MG63 (cell line): ENCODE data around the gene PTPN3. TPM values are rescaled to one million over a fixed set of nuclear protein-coding genes. Genes with fewer than 3 reads are reported as not detected.
A peak's percentile ranks its signal among the peaks of the same experiment; 100 is the strongest.

Experiments
- DNase-seq: peaks from one replicate; pipeline ENCODE4 v3.0.0-alpha.2; 2020
- H3K27me3 ChIP-seq: fragments of 250-450 bp; sonication (Bioruptor Pico); 2 replicates; pipeline ENCODE4 v1.5.1; 2020; ENCODE audit warnings: mild to moderate bottlenecking, moderate library complexity
- H3K36me3 ChIP-seq: fragments of 250-450 bp; sonication (Bioruptor Pico); 2 replicates; pipeline ENCODE4 v1.5.1; 2020; ENCODE audit warnings: mild to moderate bottlenecking, moderate library complexity
- H3K4me3 ChIP-seq: fragments of 250-450 bp; sonication (Bioruptor Pico); 2 replicates; pipeline ENCODE4 v1.5.1; 2020; ENCODE audit warnings: mild to moderate bottlenecking, moderate library complexity
- H3K9me3 ChIP-seq: fragments of 250-450 bp; sonication (Bioruptor Pico); 2 replicates; pipeline ENCODE4 v1.5.1; 2020; ENCODE audit warnings: mild to moderate bottlenecking, moderate library complexity
- total RNA-seq: library from RNA; depleted of rRNA; stranded (reverse); fragments of >200 nt; shearing (Covaris generic); gene quantifications from 2 replicates; pipeline ENCODE4 v1.2.3, GENCODE V29; 2014; ENCODE audit warnings: low replicate concordance

The PTPN3 gene
- total RNA-seq, 1 experiment from 2014 or later = 1.7 TPM

DNA sequence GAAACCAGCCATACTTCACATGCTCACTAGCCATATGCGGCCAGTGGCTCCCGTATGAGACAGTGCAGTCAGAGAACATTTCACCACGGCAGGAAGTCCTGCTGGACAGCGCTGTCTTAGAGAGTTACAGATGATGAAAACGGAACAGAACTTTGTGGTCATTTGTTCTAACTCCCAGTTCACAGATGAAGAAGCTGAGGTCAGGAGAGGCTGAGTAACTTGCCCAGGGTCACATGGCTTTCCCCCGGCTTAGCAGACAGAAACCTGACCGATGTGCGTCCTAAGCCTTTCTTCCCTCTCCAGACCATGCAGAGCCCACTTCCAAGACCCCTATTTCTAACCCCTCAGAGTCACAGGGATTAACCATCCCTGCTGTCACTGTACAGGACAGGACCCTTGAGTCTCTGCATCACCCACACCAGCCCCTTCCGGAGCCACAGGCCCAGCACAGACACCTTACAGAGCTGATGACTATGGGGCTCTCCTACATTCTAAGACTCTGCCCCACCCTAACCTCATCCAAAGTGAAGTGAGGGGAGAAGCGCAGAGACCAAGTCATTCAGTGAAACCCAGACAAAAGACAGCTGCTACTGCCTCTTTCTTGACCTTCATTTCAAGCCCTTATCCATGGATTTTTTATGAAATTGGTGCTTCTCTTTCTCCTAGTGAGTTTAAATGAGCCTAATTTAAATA, 86.9 kb downstream of the PTPN3 start:
- no peaks in the 10 kb centered on the region for H3K27me3 ChIP-seq
- DNase-seq = no peak
- H3K36me3 ChIP-seq = peaks cover 5% of the 10 kb centered on the region; the same call in 1 of the 2 replicates
- no peaks in the 10 kb centered on the region for H3K9me3 ChIP-seq
- H3K4me3 ChIP-seq = no peak overlapping the region

GRCh38 chr9:109409773-109410397, 88.2 kb downstream of the PTPN3 start:
- H3K36me3 ChIP-seq = peaks cover 5% of the 10 kb centered on the region; the same call in 1 of the 2 replicates
- no peaks in the 10 kb centered on the region for H3K9me3 ChIP-seq
- no peaks in the 10 kb centered on the region for H3K27me3 ChIP-seq
- no peak for DNase-seq
- no peak overlapping the region for H3K4me3 ChIP-seq

- DNase-seq = no peak
- Histone ChIP-seq H3K36me3 (peaks cover 5% of the 10 kb centered on the region; the same call in 1 of the 2 replicates), H3K27me3 (no peaks in the 10 kb centered on the region), H3K9me3 (no peaks in the 10 kb centered on the region), H3K4me3 (no peak overlapping the region)
Observed at GRCh38 chr9:109408759-109409462, 89.2 kb downstream of the PTPN3 start.

GRCh38 chr9:109403766-109404320, 94.3 kb downstream of the PTPN3 start:
- no peak for DNase-seq

GRCh38 chr9:109403116-109403515, 95.0 kb downstream of the PTPN3 start:
- Histone ChIP-seq H3K27me3 (no peaks in the 10 kb centered on the region), H3K4me3 (no peak overlapping the region), H3K9me3 (no peaks in the 10 kb centered on the region), H3K36me3 (peaks cover 2% of the 10 kb centered on the region)
- no peak for DNase-seq

More at GRCh38 chr9:109403766-109404320, 94.3 kb downstream of the PTPN3 start:
- Histone ChIP-seq H3K27me3 (no peaks in the 10 kb centered on the region), H3K9me3 (no peaks in the 10 kb centered on the region), H3K36me3 (peaks cover 2% of the 10 kb centered on the region; the same call in 1 of the 2 replicates), H3K4me3 (no peak overlapping the region)

DNA sequence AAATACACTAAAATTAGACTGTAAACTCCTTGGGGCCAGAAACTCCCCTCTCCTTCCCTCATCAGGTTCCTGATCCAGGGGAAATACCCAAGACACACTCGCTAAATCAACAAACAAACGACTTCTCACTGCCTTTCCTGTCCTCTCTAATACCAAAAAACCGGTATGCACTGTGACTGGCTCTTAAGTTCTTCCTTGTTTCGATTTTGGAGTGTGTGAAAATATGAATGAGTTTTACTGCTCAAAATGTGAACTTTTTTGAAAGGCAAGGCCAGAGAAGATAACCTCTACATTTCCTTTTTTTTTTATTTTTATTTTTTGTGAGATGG, 96.2 kb downstream of the PTPN3 start:
- DNase-seq = no peak
- no peaks in the 10 kb centered on the region for H3K27me3 ChIP-seq
- H3K9me3 ChIP-seq = no peaks in the 10 kb centered on the region
- peaks cover 2% of the 10 kb centered on the region for H3K36me3 ChIP-seq
- H3K4me3 ChIP-seq = no peak overlapping the region

DNA sequence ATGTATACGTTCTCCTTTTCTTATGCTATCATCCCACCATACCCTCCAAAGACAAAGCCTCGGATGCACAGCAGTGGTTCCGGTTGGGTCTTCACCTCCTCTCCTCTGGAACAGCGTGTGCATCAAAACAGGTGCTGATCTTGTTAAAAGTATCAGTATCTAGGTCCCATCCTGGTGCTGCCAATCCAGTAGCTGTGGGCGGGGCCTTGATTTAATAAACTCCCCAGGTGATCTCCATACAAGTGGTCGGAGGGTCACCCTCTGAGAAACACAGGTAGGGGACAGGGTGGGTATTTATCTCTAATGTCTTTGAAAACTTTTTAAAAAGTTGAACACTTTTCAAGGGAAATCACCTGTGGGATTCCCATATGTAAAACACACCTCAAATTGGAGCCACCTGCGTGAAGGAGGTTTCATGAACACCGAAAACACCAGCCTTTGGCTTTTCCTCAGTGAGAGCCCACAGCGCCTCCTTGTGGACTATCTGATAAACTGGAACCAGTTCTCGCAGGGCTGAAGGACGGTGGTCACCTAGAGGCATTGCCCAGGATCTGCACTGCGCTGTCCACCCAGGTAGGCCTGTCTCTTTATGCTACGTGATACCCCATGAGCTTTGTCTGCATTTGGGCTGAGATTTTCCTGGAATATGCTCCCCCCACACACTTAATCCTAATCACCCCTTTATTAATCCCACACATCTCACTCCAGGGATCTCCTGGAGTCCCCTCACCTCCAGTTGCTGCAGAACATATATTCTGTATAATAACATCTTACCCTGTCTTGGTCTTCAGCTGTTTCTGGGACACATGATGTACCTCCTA, 96.7 kb downstream of the PTPN3 start:
- H3K27me3 ChIP-seq = no peaks in the 10 kb centered on the region
- no peaks in the 10 kb centered on the region for H3K9me3 ChIP-seq
- DNase-seq = peak; percentile 21
- H3K4me3 ChIP-seq = no peak overlapping the region
- H3K36me3 ChIP-seq = no peaks in the 10 kb centered on the region; the same call in none of the 2 replicates

DNA sequence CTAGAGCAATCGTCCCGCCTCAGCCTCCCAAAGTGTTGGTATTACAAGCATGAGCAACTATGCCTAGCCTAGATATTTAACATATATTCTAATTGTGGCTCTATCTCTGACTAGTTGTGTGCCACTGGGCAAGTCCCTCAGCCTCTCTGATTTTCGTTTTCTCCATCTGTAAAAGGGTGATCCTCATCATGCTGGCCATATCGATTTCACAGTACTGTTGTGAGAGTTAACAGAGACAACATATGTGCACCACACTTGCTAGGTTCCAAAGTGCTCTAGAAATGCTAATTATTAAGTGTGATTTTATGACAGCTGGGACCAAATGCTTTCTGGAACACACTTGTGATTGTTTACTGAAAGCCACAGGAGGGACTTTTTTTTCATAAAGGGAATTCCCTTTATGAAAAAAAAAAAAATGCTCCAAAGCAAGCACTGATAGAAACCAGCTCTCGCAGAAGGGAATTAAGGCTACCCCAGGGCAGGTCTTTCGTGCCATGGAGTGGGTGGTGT, 98.8 kb downstream of the PTPN3 start:
- H3K4me3 ChIP-seq = no peak overlapping the region

DNA sequence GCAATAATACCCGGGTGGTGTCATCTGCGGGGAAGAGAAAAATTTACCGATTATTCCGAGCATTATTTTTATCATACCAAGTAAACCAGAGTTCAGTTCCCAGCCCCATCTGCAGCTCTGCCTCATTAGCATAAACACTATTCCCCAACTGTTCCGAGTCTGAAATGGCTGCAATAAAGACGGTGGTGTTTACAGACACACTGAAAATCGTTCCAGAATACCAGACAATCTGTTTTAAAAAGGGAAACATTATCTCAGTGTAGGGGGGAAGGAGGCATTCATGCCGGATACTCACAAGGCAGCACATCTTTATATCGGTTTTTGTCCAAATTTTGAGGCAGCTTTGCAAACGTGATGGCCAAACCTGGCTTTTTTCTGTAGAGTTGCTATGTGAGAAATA, 106.9 kb downstream of the PTPN3 start:
- no peak for DNase-seq
- Histone ChIP-seq H3K4me3 (no peak overlapping the region), H3K36me3 (peaks cover 3% of the 10 kb centered on the region), H3K27me3 (no peaks in the 10 kb centered on the region), H3K9me3 (no peaks in the 10 kb centered on the region)

More for the DNA sequence above, 98.8 kb downstream of the PTPN3 start:
- Histone ChIP-seq H3K36me3 (no peaks in the 10 kb centered on the region; the same call in none of the 2 replicates), H3K9me3 (no peaks in the 10 kb centered on the region), H3K27me3 (no peaks in the 10 kb centered on the region)
- DNase-seq = no peak

GRCh38 chr9:109387856-109388255, 110.3 kb downstream of the PTPN3 start:
- Histone ChIP-seq H3K36me3 (peaks cover 5% of the 10 kb centered on the region), H3K4me3 (no peak overlapping the region), H3K27me3 (no peaks in the 10 kb centered on the region), H3K9me3 (no peaks in the 10 kb centered on the region)
- DNase-seq = no peak

DNA sequence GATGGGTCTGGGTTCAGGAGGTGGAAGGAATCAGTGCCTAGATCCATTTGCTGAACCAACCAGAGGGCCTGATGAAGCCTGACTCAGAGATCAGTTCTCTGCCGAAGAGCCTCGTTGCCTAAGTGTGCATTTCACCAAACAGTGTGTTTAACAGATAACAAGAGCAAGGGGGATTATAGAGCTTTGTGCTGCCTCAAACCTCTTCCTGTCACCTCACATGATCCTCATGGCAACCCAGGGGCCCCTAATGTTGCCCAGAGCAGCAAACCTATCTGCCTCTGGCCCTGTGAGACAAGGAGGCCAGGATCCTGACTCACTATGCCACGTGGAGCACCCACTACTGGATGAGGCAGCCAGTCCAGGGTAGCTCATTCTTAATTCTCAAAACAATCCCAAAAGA, 110.9 kb downstream of the PTPN3 start:
- no peak for DNase-seq
- H3K36me3 ChIP-seq = peaks cover 5% of the 10 kb centered on the region
- no peak overlapping the region for H3K4me3 ChIP-seq
- H3K27me3 ChIP-seq = no peaks in the 10 kb centered on the region
- H3K9me3 ChIP-seq = no peaks in the 10 kb centered on the region

DNA sequence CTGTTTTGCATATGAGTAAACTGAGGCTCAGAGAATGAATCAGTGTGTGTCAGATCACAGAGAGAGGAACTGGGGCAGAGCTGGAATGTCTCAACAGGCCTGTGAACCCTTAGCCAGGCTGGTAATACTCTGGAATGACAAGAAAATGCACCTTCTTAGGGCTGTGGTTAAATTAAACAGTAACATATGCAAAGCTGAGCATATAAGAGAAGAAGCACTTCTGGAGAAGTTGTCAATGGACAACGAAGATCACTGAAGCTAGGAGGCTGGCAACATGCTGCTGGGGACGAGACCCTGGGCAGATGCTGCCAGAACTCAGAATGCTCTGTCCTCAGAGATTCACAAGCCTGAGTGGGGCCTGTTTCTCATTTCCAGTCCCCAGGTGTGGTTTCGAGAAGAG, 112.6 kb downstream of the PTPN3 start:
- peaks cover 2% of the 10 kb centered on the region for H3K36me3 ChIP-seq
- no peaks in the 10 kb centered on the region for H3K27me3 ChIP-seq
- no peak overlapping the region for H3K4me3 ChIP-seq
- H3K9me3 ChIP-seq = no peaks in the 10 kb centered on the region
- no peak for DNase-seq

DNA sequence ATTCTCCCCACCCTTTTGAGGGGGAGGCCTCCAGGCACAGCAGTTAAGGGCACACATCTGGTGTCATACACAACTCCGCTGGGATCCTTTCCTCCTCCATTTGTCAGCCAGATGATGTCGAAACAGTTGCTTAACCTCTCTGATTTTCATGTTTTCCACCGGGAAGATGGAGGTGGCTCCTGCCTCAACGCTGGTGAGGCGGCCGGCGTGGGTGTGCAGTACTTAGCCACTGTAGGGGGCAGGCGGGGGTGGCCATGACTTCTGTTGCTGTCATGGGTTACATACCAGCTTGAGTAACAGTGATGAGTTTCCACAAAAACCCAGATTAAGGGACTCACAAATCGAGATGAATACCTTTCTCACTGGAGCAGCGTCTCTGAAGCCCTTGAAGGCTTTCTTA, 114.2 kb downstream of the PTPN3 start:
- DNase-seq = no peak
- no peak overlapping the region for H3K4me3 ChIP-seq
- peaks cover 2% of the 10 kb centered on the region for H3K36me3 ChIP-seq
- no peaks in the 10 kb centered on the region for H3K9me3 ChIP-seq
- no peaks in the 10 kb centered on the region for H3K27me3 ChIP-seq

DNA sequence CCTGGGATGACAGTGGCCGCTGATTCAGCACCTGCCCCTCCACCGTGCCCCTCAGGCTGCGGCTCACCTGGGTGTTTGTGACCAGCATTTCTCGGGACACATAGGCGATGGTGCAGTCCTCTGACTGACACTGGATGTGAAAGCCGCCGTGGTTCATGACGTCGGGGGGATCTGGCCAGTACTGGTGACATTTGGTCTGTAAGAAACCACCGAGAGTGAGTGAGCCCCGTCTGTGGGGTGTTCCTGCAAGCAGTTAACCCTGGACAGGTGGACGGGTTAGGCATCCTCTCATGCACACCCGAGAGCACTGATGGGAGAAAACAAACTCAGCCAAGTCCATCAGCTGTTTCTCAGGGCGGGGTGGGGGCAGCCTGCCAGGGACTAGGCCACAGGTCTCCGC, 114.8 kb downstream of the PTPN3 start:
- Histone ChIP-seq H3K9me3 (no peaks in the 10 kb centered on the region), H3K27me3 (no peaks in the 10 kb centered on the region), H3K36me3 (peaks cover 2% of the 10 kb centered on the region), H3K4me3 (no peak overlapping the region)
- no peak for DNase-seq

- no peak overlapping the region for H3K4me3 ChIP-seq
Observed at GRCh38 chr9:109382585-109382984, 115.5 kb downstream of the PTPN3 start.

GRCh38 chr9:109382182-109382581, 115.9 kb downstream of the PTPN3 start:
- DNase-seq = no peak
- peaks cover 2% of the 10 kb centered on the region for H3K36me3 ChIP-seq
- no peaks in the 10 kb centered on the region for H3K9me3 ChIP-seq
- no peaks in the 10 kb centered on the region for H3K27me3 ChIP-seq
- H3K4me3 ChIP-seq = no peak overlapping the region

More at GRCh38 chr9:109382585-109382984, 115.5 kb downstream of the PTPN3 start:
- H3K27me3 ChIP-seq = no peaks in the 10 kb centered on the region
- peaks cover 2% of the 10 kb centered on the region for H3K36me3 ChIP-seq
- DNase-seq = no peak
- no peaks in the 10 kb centered on the region for H3K9me3 ChIP-seq
